Natural killer cell treated with Interleukin-12 subunit alpha and Interleukin-12 subunit beta and Interleukin-15 and Interleukin-18, amount 100 ng/mL, for 72 hours (primary cell): ENCODE measurements around the gene LAMA3. TPM values are rescaled to one million over a fixed set of nuclear protein-coding genes. Genes with fewer than 3 reads are reported as not detected.

Experiments
- ATAC-seq, 2 donors: fragments of 150-1000 bp; cut with Tn5 transposase in 1 of 2; sonication (Bioruptor Pico), chemical (Tn5 transposase) in 1 of 2; 2 replicates each; pipeline ENCODE4 v1.10.0; 2021
- DNase-seq: peaks from one replicate; pipeline ENCODE4 v3.0.0; 2022; ENCODE audit warnings: low spot score
- H3K27ac Mint-ChIP-seq, 2 donors: 1 replicate in 1 of 2; 2 replicates in 1 of 2; pipeline ENCODE4 v1.8.0; 2022; ENCODE audit warnings: mixed read lengths in 2 of 2, mild to moderate bottlenecking in 1 of 2, moderate library complexity in 1 of 2
- H3K27me3 Mint-ChIP-seq, 2 donors: 1 replicate in 1 of 2; 2 replicates in 1 of 2; pipeline ENCODE4 v1.8.0; 2022; ENCODE audit warnings: mixed read lengths in 2 of 2
- H3K36me3 Mint-ChIP-seq: one replicate; pipeline ENCODE4 v1.8.0; 2022; ENCODE audit warnings: mixed read lengths
- H3K4me1 Mint-ChIP-seq, 2 donors: 1 replicate in 1 of 2; 2 replicates in 1 of 2; pipeline ENCODE4 v1.8.0; 2022; ENCODE audit warnings: low read depth in 2 of 2, mixed read lengths in 2 of 2, mild to moderate bottlenecking in 1 of 2
- H3K4me3 Mint-ChIP-seq: one replicate; pipeline ENCODE4 v1.8.0; 2022; ENCODE audit warnings: mixed read lengths
- H3K9me3 Mint-ChIP-seq: 2 replicates; pipeline ENCODE4 v1.8.0; 2022; ENCODE audit warnings: mixed read lengths
- total RNA-seq, 2 donors: library from RNA; stranded (reverse); gene quantifications; one replicate each; pipeline ENCODE4 v1.2.3, GENCODE V29; 2022

LAMA3 gene
- total RNA-seq, 2 donors from 2014 or later, result 0.10 to 0.11 TPM

DNA sequence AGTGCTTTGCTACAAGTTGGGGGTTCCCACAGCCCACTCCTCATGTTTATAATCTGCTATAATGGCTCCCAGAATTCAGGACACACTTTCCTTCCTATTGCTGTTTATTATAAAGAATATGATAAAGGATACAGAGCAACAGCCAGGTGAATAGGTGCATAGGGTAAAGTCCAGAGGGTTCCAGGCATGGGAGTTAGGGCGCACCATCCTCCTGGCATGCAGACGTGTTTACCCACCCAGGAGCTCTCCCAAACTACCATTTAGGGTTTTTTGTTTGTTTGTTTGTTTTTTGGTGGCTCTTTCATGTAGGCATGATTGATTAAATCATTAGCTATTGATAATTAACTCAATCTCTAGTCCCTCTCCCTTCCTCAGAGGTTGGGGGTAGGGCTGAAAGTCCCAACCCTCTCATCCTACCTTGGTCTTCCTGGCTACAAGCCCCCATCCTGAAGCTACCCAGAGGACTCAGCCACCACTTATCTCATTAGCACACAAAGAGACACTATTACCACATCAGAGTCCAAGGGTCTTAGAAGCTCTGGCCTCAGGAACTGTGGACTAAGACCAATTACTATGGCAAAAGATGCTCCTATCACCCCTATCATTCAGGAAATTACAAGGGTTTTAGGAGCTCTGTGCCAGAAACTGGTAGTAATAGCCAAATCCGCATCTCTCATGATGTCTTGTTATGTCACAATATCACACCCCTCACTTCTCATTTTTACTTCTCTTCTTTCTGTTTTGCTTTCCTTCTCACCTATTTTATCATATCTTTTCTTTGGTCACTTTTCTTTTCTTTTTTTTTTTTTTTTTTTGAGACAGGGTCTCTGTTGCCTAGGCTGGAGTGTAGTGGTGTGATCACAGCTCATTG, 170.4 kb downstream of the LAMA3 start:
- DNase-seq (no peak), ATAC-seq (peak; percentile 56 to 67)
- Mint-ChIP-seq H3K27ac (peak overlapping the region in 1 of 2 donors; percentile 26), H3K36me3 (peaks cover 4% of the 10 kb centered on the region), H3K4me3 (peak overlapping the region; percentile 47), H3K27me3 (peaks cover 0 to 2% of the 10 kb centered on the region in 2 donors), H3K9me3 (no peaks in the 10 kb centered on the region), H3K4me1 (peaks cover 26 to 45% of the 10 kb centered on the region in 2 donors)

DNA sequence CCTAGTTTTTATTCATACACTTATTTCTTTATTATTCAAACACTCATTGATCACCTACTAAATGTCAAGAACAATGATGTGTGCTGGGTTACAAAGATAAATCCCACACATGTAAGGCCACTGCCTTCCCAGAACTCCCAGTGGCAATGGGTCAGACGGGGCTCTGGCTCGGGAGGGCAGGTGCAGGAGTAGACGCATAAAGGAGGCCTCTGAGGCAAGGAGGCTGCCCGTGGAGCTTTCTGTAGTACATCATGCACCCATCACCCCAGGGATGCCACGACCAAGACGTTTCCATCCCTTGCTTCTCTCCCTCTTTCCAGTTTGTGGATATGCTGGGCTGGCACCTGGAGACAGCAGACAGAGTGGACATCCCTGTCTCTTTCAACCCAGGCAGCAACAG, 172.1 kb downstream of the LAMA3 start:
- no peaks in the 10 kb centered on the region for H3K9me3 Mint-ChIP-seq
- peaks cover 0 to 2% of the 10 kb centered on the region in 2 donors for H3K27me3 Mint-ChIP-seq
- peak overlapping the region; percentile 74 to 98 for H3K27ac Mint-ChIP-seq
- H3K4me3 Mint-ChIP-seq, result no peak overlapping the region
- DNase-seq, result no peak
- peaks cover 40 to 55% of the 10 kb centered on the region in 2 donors for H3K4me1 Mint-ChIP-seq
- H3K36me3 Mint-ChIP-seq, result peaks cover 4% of the 10 kb centered on the region
- no peak for ATAC-seq

DNA sequence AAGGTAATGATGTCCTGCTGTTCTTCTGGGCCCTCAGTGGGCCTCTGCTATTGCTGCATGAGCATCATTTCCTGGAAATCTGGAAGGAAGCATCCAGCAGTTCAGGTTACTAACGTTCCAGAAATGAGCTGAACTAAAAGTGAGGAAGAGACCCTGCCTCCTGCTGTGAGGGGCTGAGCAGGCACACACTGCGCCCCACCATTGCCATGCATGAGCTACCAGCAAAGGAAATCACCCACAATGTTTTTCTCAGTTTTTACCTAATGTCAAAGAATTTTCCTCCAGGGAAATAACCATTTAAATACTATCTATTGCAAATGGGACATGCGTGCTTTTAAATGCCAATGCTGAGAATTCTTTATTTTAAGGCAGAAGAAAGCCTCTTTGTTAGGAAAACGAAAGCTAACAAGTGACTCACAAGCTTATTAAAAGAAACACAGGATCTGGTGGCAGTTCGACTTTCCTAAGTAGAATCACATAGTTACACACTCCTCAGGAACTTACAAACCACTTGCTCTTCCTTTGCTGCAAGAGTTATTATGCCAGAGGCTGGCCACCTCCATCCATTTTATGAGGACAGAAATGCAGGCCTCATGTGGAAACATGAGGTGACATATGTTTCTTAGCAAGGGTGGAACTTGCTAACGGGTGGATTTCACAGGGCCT, 172.7 kb downstream of the LAMA3 start:
- peaks cover 38 to 55% of the 10 kb centered on the region in 2 donors for H3K4me1 Mint-ChIP-seq
- DNase-seq, result no peak
- ATAC-seq, result no peak
- H3K27ac Mint-ChIP-seq, result peak overlapping the region; percentile 74 to 98
- H3K4me3 Mint-ChIP-seq, result no peak overlapping the region
- H3K27me3 Mint-ChIP-seq, result no peaks in the 10 kb centered on the region
- H3K36me3 Mint-ChIP-seq, result peaks cover 4% of the 10 kb centered on the region
- H3K9me3 Mint-ChIP-seq, result no peaks in the 10 kb centered on the region

DNA sequence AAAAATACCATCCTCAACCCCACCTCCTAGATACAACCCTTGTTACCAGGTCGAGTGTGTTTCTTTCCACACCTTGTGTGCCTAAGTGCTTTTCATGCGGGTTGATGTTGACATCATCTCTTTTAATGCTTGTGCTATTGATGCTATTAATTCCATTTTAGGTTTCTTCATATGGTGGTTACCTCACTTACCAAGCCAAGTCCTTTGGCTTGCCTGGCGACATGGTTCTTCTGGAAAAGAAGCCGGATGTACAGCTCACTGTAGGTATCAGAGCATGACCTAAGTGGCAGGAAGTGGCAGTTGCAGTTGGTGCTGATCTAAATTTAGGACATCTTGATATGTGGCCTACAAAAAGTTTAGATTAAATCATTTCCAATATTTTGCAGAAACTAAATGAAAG, 175.4 kb downstream of the LAMA3 start:
- DNase-seq (no peak), ATAC-seq (peak; percentile 79 to 90)
- peak overlapping the region; percentile 98 to 99 for H3K27ac Mint-ChIP-seq
- no peaks in the 10 kb centered on the region for H3K27me3 Mint-ChIP-seq
- no peaks in the 10 kb centered on the region for H3K9me3 Mint-ChIP-seq
- H3K36me3 Mint-ChIP-seq, result peaks cover 4% of the 10 kb centered on the region
- H3K4me1 Mint-ChIP-seq, result peaks cover 40 to 46% of the 10 kb centered on the region in 2 donors
- peak overlapping the region; percentile 74 for H3K4me3 Mint-ChIP-seq

DNA sequence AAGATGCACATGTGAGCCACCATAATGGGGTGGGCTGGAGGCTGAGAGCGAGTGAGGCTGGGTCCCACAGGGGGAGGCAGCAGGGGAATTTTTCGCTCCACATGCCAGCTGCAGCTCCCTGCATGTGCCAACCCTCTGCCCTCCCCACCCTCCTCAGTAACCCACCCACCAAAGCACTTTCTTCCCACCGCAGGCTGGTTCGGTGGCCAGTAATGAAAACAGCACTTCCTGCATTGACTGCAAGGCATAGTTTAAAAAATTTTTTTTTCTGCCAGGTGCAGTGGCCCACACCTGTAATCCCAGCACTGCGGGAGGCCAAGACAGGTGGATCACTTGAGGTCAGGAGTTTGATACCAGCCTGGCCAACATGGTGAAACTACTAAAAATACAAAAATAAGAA, 177.8 kb downstream of the LAMA3 start:
- no peaks in the 10 kb centered on the region for H3K9me3 Mint-ChIP-seq
- H3K4me1 Mint-ChIP-seq, result peaks cover 46 to 47% of the 10 kb centered on the region in 2 donors
- no peak for DNase-seq
- no peak overlapping the region for H3K27ac Mint-ChIP-seq
- no peaks in the 10 kb centered on the region for H3K27me3 Mint-ChIP-seq
- ATAC-seq, result no peak
- H3K36me3 Mint-ChIP-seq, result peaks cover 4% of the 10 kb centered on the region
- no peak overlapping the region for H3K4me3 Mint-ChIP-seq

DNA sequence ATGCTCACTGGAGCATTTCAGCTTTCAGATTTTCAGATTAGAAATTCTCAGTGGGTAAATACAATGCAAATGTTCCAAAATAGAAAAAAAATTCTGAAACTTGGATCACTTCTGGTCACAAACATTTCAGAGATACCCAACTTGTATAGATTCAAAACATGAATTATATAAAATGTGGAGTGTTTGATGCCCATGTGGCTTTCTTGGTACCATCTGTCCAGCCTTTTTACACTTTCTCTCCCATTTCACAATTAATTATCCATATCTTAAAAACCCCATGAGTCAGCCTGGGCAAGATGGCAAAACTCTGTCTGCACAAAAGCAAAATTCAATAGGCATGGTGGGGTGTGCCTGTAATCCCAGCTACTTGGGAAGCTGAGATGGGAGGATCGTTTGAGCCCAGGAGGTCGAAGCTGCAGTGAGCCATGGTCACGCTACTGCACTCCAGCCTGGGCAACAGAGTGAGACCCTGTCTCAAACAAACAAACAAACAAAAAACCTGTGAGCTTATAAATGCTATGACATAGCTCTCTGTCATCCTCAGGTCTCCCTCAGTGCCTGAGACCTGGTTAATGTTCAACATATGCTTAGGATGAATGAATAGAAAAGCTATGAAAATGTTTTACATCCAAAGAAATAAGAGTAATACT, 179.0 kb downstream of the LAMA3 start:
- H3K9me3 Mint-ChIP-seq, result no peaks in the 10 kb centered on the region
- no peak for DNase-seq
- H3K4me1 Mint-ChIP-seq, result peaks cover 49 to 52% of the 10 kb centered on the region in 2 donors
- H3K4me3 Mint-ChIP-seq, result no peak overlapping the region
- no peak for ATAC-seq
- H3K27me3 Mint-ChIP-seq, result no peaks in the 10 kb centered on the region
- H3K27ac Mint-ChIP-seq, result no peak overlapping the region
- peaks cover 4% of the 10 kb centered on the region for H3K36me3 Mint-ChIP-seq

DNA sequence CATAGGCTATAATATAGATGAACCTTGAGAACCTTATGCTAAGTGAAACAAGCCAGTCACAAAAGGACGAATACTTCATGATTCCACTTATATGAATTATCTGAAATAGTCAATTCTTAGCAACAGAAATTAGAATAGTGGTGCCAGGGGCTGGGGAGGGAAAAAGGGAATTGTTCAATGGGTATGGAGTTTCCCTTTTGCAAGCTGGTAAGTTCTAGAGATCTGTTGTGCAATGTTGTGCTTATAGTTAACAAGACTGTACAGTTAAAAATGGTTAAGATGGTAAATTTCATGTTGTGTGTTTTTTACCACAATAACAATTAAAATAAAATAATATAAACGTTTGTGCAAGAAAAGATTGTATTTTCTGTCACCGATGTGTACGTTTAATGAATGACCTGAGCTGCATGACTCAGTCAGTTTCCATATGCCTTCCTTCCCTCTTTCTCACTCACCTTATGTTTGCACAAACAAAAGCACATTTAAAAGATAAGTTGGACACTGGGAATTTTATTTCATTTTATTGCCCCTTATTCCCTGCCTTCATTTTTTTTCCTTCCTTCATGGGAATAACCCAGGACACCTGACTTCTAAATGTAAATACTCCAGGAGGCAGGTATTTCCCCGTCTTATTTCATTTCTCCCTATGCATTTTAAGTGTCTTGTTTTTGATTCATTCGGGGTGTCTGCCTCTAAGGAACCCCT, 181.6 kb downstream of the LAMA3 start:
- Mint-ChIP-seq H3K27me3 (no peaks in the 10 kb centered on the region), H3K36me3 (no peaks in the 10 kb centered on the region), H3K4me1 (peaks cover 32% of the 10 kb centered on the region in 2 donors), H3K4me3 (peak overlapping the region; percentile 38), H3K9me3 (no peaks in the 10 kb centered on the region), H3K27ac (peak overlapping the region; percentile 12 to 81)
- DNase-seq, result no peak
- ATAC-seq, result no peak

DNA sequence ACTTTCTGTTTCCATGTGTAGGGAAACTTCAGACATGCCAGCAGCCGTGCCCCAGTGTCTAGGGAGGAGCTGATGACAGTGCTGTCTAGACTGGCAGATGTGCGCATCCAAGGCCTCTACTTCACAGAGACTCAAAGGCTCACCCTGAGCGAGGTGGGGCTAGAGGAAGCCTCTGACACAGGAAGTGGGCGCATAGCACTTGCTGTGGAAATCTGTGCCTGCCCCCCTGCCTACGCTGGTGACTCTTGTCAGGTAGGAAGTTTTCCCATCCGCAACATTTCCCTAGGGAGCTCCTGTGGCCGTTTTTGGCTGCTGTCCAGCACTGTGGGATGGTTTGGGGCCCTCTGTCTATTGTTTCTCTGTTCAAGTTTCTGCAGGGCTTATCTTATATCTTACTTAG, 182.2 kb downstream of the LAMA3 start:
- ATAC-seq (peak; percentile 90 to 94), DNase-seq (peak; percentile 72)
- Mint-ChIP-seq H3K27me3 (peaks cover 0 to 1% of the 10 kb centered on the region in 2 donors), H3K27ac (peak overlapping the region; percentile 12 to 81), H3K9me3 (no peaks in the 10 kb centered on the region), H3K4me1 (peaks cover 28 to 32% of the 10 kb centered on the region in 2 donors), H3K36me3 (no peaks in the 10 kb centered on the region), H3K4me3 (peak overlapping the region; percentile 38)

DNA sequence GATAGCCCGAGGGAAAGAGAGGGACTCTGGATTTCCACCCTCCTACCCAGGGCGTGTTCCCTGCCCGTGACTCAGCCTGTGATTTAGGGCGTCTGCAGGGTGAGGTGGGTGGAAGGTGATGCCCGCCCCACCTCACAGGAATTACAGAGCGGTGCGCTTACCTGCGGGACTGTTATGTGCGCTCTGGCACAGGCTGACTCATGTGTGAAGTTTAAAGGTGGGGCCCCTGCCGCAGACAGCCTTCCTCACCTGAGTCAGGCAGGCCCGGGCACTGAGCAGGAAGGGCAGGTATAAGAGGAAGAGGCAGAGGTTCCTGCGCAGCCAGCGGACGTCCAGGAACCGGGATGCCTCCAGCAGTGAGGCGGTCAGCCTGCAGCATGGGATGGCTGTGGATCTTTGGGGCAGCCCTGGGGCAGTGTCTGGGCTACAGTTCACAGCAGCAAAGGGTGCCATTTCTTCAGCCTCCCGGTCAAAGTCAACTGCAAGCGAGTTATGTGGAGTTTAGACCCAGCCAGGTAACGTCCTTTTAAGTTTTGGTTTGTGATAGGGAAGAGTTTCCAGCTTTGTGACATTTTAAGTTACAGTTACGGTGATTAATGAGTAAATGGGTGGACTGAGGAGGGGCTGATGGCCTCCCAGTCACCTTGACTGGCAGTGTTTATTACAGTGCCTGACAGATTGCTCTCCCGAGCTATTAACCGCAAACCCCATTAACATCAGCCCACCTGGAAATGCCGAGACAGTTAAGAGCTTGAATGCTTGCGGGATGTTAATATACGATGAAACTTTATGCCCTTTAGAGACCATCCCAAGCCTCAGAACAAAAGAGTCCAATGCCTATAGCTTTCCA, 183.7 kb downstream of the LAMA3 start:
- peaks cover 25 to 32% of the 10 kb centered on the region in 2 donors for H3K4me1 Mint-ChIP-seq
- no peaks in the 10 kb centered on the region for H3K36me3 Mint-ChIP-seq
- H3K27ac Mint-ChIP-seq, result peak overlapping the region; percentile 24 to 45
- H3K27me3 Mint-ChIP-seq, result peaks cover 0 to 3% of the 10 kb centered on the region in 2 donors
- peak overlapping the region; percentile 13 for H3K4me3 Mint-ChIP-seq
- ATAC-seq (no peak), DNase-seq (no peak)
- H3K9me3 Mint-ChIP-seq, result no peaks in the 10 kb centered on the region

DNA sequence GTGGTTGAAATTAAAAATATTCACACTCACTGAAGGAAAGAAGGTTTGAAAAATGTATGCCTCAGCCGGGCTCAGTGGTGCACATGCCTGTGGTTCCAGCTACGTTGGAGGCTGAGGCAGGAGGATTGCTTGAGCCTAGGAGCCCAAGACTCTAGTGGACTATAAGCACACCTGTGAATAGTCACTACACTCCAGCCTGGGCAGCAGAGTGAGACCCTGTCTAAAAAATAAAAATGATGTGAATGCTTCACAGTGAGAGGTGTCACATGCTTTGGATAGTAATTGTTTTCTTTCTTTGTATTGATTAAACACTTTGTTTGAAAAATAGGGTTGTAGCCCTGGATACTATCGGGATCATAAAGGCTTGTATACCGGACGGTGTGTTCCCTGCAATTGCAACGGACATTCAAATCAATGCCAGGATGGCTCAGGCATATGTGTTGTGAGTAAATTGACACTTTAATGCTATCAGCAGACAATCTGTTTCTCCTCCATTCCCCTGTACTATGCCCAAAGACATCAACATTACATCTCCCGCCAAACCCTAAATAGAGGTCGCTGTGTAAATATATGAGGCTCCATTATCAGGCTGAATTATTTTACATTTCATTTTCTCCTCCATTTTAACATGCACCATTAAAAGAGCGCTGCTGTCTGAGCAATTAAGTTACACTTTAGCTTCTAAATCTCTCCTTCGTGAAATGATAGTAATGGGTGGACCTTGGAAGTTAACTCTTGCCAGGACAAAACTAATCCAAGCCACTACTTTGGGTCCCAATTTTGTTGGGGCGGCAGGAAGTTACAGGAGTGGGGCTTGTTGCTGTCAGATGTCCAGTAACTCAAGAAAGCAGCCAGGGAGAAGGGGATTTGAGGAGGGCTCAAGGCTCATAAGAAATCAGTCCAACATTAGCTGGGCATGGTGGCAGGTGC, 187.0 kb downstream of the LAMA3 start:
- no peak for DNase-seq
- Mint-ChIP-seq H3K9me3 (no peaks in the 10 kb centered on the region), H3K27ac (no peak overlapping the region), H3K27me3 (peaks cover 0 to 8% of the 10 kb centered on the region in 2 donors), H3K36me3 (no peaks in the 10 kb centered on the region), H3K4me1 (peaks cover 19 to 23% of the 10 kb centered on the region in 2 donors), H3K4me3 (no peak overlapping the region)
- no peak for ATAC-seq

DNA sequence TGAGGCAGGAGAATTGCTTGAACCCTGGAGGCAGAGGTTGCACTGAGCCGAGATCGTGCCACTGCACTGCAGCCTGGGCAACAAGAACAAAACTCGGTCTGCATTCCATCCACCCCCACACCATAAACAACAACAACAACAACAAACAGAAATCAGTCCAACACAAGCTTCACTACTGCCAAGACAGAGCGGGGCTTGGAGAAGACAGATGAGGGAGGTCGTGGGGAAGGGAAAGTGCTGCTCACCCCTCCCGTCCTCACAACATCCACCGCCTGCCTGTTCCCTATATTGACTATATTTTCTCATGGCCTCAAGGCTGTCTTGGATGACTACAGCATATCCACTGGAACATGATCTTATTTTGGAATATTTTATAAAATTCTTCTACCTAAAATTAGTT, 187.7 kb downstream of the LAMA3 start:
- ATAC-seq, result no peak
- no peaks in the 10 kb centered on the region for H3K36me3 Mint-ChIP-seq
- no peaks in the 10 kb centered on the region for H3K9me3 Mint-ChIP-seq
- no peak for DNase-seq
- H3K27ac Mint-ChIP-seq, result no peak overlapping the region
- peaks cover 13 to 16% of the 10 kb centered on the region in 2 donors for H3K4me1 Mint-ChIP-seq
- H3K27me3 Mint-ChIP-seq, result peaks cover 0 to 8% of the 10 kb centered on the region in 2 donors
- no peak overlapping the region for H3K4me3 Mint-ChIP-seq

DNA sequence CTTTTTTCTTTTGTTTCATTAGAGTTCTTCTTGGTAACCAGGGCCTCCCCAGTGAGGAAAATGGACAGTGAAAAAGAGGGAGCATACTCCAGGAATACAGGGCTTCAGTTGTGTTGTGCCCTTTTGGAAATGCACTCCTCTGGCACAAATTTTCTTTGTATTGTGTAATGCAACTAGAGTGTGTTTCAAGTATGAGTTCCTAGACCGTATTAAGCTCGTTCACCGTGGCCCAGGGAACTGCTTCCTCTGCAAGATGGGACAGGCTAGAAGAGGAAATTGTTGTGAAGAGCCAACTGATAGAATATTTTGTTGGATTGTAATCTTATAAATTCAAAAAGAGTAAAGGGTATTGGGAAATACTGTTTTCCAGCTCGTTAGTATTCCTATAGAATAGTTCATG, 188.1 kb downstream of the LAMA3 start:
- Mint-ChIP-seq H3K36me3 (no peaks in the 10 kb centered on the region), H3K27ac (no peak overlapping the region)
- no peak for ATAC-seq

More for the DNA sequence above, 188.1 kb downstream of the LAMA3 start:
- Mint-ChIP-seq H3K9me3 (no peaks in the 10 kb centered on the region), H3K27me3 (peaks cover 0 to 8% of the 10 kb centered on the region in 2 donors), H3K4me1 (peaks cover 11 to 12% of the 10 kb centered on the region in 2 donors), H3K4me3 (no peak overlapping the region)
- DNase-seq, result no peak
